Kidney epithelial cell (primary cell): ENCODE results near the gene PCCA. TPM values are rescaled to one million over a fixed set of nuclear protein-coding genes. Genes with fewer than 3 reads are reported as not detected.

Source experiments
- DNase-seq: peaks from one replicate; pipeline ENCODE4 v3.0.0-alpha.2; 2010; ENCODE audit warnings: low read depth
- H3K27me3 ChIP-seq: 2 replicates; pipeline ENCODE4 v1.6.0; 2011; ENCODE audit warnings: low read length; ENCODE audit not compliant: control insufficient read depth, insufficient read depth
- H3K36me3 ChIP-seq: 2 replicates; pipeline ENCODE4 v1.5.1; 2011; ENCODE audit warnings: low read length; ENCODE audit not compliant: control insufficient read depth, insufficient read depth
- H3K4me3 ChIP-seq: 2 replicates; pipeline ENCODE4 v1.5.1; 2011; ENCODE audit warnings: low read depth, mild to moderate bottlenecking, control low read depth, low read length
- CTCF ChIP-seq: IDR thresholded peaks from 2 replicates; pipeline ENCODE4 v1.5.1; 2011; ENCODE audit warnings: mild to moderate bottlenecking, moderate library complexity, low read length, control low read depth, inconsistent platforms; ENCODE audit not compliant: insufficient read depth, poor library complexity, severe bottlenecking
- total RNA-seq: library from RNA; depleted of rRNA; stranded (reverse); fragments of >200 nt; gene quantifications from 2 replicates; pipeline ENCODE4 v1.2.3, GENCODE V29; 2015

PCCA gene
- total RNA-seq, 1 donor from 2014 or later: 15.7 TPM

GRCh38 chr13:100528353-100528752, 439.5 kb downstream of the PCCA start:
- Histone ChIP-seq H3K36me3 (no peaks in the 10 kb centered on the region), H3K4me3 (no peak overlapping the region), H3K27me3 (no peaks in the 10 kb centered on the region)
- no peak for DNase-seq
- TF ChIP-seq CTCF: no peak

- Histone ChIP-seq H3K36me3 (no peaks in the 10 kb centered on the region), H3K4me3 (no peak overlapping the region), H3K27me3 (no peaks in the 10 kb centered on the region)
- no peak for DNase-seq
- TF ChIP-seq CTCF: no peak
Observed at GRCh38 chr13:100528820-100529219, 439.9 kb downstream of the PCCA start.

- no peak for TF ChIP-seq CTCF
- H3K4me3 ChIP-seq: no peak overlapping the region
- no peaks in the 10 kb centered on the region for H3K27me3 ChIP-seq
- no peaks in the 10 kb centered on the region for H3K36me3 ChIP-seq
- DNase-seq: no peak
Observed at GRCh38 chr13:100529666-100530377, 440.9 kb downstream of the PCCA start.

- Histone ChIP-seq H3K4me3 (no peak overlapping the region), H3K36me3 (no peaks in the 10 kb centered on the region), H3K27me3 (no peaks in the 10 kb centered on the region)
- no peak for TF ChIP-seq CTCF
- no peak for DNase-seq
Observed at GRCh38 chr13:100530671-100531213, 441.8 kb downstream of the PCCA start.

- H3K4me3 ChIP-seq: no peak overlapping the region
- TF ChIP-seq CTCF: no peak
- no peaks in the 10 kb centered on the region for H3K36me3 ChIP-seq
- DNase-seq: no peak
- no peaks in the 10 kb centered on the region for H3K27me3 ChIP-seq
Observed at GRCh38 chr13:100532090-100532766, 443.3 kb downstream of the PCCA start.
